Right lobe of liver (tissue), 4 donors: ENCODE data around the gene PRND.

ENCODE experiments used
- CTCF ChIP-seq, 4 donors: fragments of 200-600 bp in 3 of 4; fragments of 450-650 bp in 1 of 4; IDR thresholded peaks; one replicate each; pipeline versions ENCODE4 v1.5.1 to v1.8.0; 2016 to 2022; ENCODE audit warnings: antibody characterized with exemption in 4 of 4, mild to moderate bottlenecking in 2 of 4
- POLR2A ChIP-seq: fragments of 450-650 bp; IDR thresholded peaks from one replicate; pipeline ENCODE4 v1.6.1; 2017; ENCODE audit warnings: antibody characterized with exemption, mild to moderate bottlenecking
- donor health status: DM: no; HTN: no; CAD: no.
- donor health status: DM: no; HTN: no; CAD: no.
- donor health status: DM: no; HTN: yes; CAD: no.

- TF ChIP-seq CTCF (IDR thresholded peaks at IDR 0.05): no peak
- TF ChIP-seq POLR2A: no peak
Measured at GRCh38 chr20:4750381-4750780, 28.7 kb downstream of the PRND start.
